GM12865 (cell line): ENCODE results near the gene RGPD8.
A peak's percentile ranks its signal among the peaks of the same experiment; 100 is the strongest.
"Not testable (repeated sequence)": the region's sequence is repeated elsewhere in the genome, so short reads cannot be mapped to it uniquely, and the experiment has no call there.

Source experiments
- DNase-seq: peaks from one replicate; pipeline ENCODE4 v3.0.0; 2010; ENCODE audit warnings: low read depth
- H3K4me3 ChIP-seq: 2 replicates; pipeline ENCODE4 v1.5.1; 2011; ENCODE audit warnings: mild to moderate bottlenecking, low read depth, low read length, control low read depth
- TF ChIP-seq, protein P1 (sequence below): IDR thresholded peaks from 2 replicates; pipeline ENCODE4 v1.5.1; 2011; ENCODE audit warnings: low read length, control low read depth, low read depth, inconsistent platforms; ENCODE audit not compliant: insufficient read depth; ENCODE audit errors: missing control alignments

The RGPD8 gene

DNA sequence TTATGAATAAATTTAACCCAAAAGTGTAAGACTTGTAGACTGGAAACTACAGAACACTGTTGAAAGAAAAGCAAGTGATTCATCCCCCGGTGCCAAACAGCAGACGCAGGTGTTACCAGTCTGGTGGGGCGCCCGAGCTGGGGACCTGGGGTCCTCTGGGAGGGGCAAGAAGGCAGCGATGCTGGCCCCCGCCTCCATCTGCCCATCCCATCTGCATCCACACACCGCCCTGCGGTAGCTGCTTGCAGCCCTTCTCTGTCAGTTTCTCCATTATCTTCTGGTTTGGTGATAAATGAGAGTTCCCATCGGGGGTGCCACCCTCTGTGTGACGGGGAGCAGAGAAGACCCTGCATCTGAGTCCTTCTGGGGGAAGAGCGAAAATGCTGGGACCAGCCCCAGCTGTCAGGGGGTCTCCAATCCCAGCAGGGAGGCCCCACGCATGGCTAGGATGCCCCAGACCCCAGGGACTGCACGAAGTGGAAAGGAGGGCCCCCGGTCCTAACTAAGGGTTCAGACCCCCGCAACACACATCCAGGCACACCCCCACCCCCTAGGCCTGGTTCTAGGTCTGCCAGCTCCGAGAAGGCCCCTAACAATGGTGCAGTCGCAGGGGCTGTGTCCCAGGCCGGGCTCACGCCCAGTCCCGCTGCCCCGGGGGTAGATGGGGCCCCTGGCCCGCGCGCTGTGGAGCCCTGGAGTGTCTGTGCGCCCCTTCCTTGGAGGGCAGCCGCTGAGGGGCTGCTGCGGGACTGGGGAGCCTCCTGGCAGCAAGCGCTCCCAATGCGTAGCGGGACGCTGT lies 686 bp upstream of the RGPD8 start:
- TF ChIP-seq, protein P1, sequence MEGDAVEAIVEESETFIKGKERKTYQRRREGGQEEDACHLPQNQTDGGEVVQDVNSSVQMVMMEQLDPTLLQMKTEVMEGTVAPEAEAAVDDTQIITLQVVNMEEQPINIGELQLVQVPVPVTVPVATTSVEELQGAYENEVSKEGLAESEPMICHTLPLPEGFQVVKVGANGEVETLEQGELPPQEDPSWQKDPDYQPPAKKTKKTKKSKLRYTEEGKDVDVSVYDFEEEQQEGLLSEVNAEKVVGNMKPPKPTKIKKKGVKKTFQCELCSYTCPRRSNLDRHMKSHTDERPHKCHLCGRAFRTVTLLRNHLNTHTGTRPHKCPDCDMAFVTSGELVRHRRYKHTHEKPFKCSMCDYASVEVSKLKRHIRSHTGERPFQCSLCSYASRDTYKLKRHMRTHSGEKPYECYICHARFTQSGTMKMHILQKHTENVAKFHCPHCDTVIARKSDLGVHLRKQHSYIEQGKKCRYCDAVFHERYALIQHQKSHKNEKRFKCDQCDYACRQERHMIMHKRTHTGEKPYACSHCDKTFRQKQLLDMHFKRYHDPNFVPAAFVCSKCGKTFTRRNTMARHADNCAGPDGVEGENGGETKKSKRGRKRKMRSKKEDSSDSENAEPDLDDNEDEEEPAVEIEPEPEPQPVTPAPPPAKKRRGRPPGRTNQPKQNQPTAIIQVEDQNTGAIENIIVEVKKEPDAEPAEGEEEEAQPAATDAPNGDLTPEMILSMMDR, result no peak
- no peak for DNase-seq
- H3K4me3 ChIP-seq, result no peak overlapping the region

DNA sequence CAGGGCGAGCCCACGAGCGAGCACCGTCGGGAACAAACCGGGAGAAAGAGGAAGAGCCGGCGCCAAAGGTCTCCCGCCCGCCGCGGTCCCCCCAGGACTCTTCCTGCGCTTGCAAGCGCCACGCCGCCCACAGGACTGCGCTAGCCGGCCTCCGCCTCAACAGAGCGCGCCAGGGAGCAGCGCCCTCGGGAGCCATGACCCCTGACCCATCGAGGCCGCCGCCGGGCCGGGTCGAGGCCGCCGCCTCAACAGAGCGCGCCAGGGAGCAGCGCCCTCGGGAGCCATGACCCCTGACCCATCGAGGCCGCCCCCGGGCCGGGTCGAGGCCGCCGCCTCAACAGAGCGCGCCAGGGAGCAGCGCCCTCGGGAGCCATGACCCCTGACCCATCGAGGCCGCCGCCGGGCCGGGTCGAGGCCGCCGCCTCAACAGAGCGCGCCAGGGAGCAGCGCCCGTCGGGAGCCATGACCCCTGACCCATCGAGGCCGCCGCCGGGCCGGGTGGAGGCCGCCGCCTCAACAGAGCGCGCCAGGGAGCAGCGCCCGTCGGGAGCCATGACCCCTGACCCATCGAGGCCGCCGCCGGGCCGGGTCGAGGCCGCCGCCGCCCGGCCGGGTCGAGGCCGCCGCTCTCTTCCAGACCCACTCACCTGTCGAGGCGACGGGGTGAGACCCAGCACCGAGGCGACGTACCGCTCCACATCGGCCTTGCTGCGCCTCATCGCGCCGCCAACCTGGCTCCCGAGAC lies 538 bp downstream of the RGPD8 start:
- H3K4me3 ChIP-seq, result peak overlapping the region; percentile 61
- peak; percentile 58 for DNase-seq

DNA sequence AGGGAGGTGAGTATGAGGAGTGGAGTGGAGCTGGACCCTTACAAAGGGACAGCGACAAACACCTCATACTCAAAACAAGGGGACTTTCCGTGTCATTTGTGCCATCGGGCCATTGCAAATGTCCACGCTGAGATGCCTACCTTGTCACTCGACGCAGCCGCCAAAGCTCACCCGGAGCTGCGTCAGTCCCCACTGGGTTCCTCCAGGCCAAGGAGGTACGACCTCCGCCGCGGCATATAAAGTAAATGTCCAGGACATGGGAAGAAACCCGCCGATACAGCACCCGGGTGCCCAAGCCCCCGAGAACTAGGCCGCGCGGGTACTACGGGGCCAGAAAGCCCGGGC lies 1.1 kb downstream of the RGPD8 start:
- peak; percentile 21 for DNase-seq
- H3K4me3 ChIP-seq, result peak overlapping the region; percentile 61

DNA sequence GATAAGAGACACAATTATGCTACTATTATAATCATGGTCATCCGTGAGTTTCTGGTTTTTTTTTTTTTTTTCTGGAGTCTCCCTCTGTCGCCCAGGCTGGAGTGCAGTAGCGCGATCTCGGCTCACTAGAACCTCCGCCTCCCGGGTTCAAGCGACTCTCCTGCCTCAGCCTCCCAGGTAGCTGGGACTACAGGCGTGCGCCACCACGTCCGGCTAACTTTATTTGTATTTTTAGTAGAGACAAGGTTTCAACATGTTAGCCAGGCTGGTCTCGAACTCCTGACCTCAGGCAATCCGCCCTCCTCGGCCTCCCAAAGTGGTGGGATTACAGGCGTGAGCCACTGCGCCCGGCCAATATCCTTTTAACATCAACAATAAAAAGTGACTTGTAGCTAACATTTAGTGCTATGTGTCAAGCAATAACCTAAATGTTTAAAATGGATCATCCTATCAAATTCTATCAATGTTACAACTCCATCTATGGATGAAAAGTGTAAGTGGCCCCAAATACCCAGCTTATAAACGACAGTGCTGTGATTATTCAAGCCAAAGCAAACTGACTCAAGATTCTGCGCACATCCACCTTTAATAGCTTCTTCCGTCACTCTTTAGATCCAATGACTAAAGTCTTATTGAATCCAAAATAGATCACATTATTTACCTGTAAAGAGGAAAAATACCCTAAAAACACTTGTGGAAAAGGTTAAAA lies 1.7 kb downstream of the RGPD8 start:
- peak overlapping the region; percentile 61 for H3K4me3 ChIP-seq
- not testable (repeated sequence) for DNase-seq

DNA sequence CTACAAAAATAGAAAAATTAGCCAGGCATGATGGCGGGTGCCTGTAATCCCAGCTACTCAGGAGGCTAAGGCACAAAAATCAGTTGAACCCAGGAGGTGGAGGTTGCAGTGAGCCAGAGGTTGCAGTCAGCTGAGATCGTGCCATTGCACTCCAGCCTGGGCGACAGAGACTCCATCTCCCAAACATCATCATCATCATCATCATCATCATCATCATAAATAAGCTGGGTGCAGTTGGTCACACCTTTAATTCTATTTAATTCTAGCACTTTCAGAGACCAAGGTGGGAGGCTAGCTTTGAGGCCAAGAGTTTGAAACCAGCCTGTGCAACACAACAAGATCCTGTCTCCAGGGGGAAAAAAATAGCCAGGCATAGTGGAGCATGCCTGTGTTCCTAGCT lies 8.9 kb downstream of the RGPD8 start:
- not testable (repeated sequence) for DNase-seq, H3K4me3 ChIP-seq

DNA sequence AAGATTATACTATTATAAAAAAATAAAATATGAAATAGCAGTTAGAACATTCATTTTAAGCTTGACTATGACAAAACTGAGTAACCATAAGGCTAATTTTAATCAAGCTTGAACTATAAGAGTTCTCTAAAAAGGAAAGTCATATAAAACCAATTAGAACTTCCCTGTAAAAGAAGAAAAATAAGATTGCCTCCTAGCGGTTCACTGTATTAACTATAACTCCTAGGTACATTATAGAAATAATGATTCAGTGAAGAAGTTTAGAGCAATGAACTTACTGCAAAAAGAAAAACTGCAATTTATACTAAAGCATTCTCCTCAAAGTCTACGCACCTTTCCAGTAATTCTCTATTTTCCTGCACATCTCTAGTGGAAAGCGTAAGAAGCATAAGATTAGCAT lies 16.6 kb downstream of the RGPD8 start:
- H3K4me3 ChIP-seq, DNase-seq: not testable (repeated sequence)

DNA sequence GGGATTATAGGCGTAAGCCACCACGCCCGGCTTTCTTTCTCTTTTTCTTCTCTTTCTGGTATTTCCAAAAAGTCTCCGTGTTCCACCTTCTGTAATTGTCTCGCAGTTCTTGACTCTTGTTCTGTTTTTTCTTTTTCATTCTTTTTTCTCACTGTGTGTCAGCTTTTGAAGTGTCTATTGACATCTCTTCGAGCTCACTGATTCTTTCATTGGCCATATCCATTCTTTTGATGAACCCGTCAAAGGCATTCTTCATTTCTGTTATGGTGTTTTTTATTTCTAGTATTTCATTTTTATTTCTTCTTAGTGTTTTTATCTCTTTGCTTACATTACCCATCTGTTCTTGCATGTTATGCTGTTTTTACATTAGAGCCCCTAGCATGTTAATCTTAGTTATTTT lies 73.4 kb downstream of the RGPD8 start:
- H3K4me3 ChIP-seq, DNase-seq: not testable (repeated sequence)

DNA sequence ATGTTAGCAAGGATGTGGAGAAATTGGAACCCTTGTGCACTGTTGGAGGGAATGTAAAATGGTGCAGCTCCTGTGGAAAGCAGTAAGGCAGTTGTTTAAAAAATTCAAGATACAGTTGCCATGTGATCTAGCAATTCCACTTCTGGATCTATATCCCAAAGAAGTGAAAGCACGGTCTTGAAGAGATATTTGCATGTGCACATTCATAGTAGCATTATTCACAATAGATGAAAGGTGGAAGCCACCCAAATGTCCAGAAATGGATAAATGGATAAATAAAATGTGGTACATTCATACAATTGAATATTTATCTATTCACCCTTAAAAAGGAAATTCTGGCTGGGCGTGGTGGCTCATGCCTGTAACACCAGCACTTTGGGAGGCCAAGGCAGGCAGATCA lies 79.1 kb downstream of the RGPD8 start:
- not testable (repeated sequence) for DNase-seq, H3K4me3 ChIP-seq

DNA sequence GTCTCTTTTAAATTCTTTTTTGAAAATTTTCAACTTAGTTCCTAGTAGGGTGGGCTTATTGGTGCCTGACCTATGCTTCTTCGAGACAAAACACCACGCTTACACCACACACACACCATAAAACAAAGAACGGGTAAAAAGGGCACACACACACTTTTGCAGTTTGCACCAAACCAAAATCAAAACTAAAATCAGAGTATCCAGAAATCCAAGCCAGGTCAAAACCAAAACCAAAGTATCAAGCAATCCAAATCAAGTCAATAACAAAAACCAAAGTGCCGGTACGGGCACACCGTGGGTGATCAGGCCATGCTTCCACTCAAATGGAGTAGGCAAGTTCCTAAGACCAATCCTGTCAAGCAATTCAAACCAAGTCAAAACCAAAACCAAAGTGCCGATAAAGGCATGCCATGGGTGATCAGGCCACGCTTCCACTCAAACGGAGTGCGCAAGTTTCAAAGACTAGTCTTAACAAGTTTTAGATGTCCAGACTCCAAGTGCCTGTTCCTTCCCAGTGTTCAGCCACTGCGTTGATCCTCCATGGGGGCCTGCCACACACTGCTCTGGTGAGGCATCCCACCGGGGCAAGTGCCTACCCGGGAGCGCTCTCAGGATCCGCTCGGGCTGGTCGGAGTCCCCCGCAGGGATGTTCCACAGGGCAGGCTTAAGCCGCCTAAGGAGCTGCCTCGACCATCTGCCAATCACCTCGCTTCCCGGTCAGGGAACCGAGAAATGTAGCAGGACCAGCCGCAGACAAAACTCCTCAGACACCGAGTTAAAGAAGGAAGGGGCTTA lies 80.4 kb downstream of the RGPD8 start:
- DNase-seq, H3K4me3 ChIP-seq: not testable (repeated sequence)

DNA sequence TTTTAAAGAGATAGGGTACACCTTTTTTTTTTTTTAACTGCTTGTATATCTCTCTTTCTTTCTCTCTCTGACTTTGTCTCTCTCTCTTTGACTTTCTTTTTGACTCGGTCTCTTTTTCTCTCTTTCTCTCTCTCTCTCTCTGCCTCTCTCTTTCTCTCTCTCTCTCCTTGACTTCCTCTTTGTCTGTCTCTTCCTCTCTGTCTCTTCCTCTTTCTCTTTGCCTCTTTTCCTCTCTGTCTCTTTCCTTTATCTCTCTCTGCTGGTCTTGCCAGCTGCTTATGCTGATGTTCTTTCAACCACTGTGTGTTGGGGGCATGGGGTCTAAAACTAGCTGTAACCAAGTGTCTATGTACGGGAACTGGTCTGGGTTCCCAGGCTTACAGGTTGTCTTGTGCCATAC lies 81.2 kb downstream of the RGPD8 start:
- DNase-seq, H3K4me3 ChIP-seq: not testable (repeated sequence)

DNA sequence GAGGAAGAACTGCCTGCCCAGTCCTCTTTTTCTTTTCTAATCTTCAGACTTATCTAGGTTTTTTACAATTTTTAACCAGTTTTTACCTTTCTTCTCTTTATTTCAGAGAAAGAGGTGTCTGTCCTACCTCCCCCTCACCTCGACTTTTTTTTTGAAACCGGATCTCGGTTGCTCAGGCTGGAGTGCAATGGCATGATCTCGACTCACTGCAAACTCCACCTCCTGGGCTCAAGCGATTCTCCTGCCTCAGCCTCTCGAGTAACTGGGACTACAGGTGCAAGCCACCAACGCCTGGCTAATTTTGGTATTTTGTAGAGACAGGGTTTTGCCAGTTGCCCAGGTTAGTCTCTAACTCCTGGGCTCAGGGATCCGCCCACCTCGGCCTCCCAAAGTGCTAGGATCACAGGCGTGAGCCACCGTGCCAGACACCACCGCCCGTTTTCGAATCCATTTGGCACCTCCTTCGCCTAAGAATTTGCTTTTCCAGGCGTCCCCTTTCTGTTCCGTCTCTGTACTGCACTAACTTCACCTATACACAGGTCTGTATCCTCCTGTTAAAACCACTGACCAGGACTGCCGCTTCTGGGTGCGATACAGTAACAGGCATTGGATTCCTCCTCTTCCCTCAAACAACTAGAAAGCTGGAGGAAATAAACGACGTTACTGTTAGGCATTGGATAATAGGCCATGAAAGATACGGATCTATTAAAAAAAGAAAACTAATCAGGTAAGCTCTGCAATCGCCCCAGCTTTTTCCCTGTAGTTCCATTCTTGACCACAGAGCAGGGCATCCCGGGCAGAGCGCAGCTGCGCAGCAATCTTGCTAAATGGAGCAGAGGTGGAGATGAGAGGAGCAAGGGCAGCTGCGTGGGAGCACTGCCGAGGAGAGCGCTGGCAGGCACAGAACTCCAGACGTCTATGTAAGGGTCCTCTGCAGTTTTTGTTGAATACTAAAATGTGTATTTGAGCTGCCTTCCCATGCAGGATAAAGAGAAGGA lies 88.1 kb downstream of the RGPD8 start:
- TF ChIP-seq, protein P1, result no peak
- DNase-seq, result no peak
- H3K4me3 ChIP-seq, result no peak overlapping the region
